ENCODE results near the gene SNIP1. TPM values are rescaled to one million over a fixed set of nuclear protein-coding genes. Genes with fewer than 3 reads are reported as not detected.
"Not testable (repeated sequence)": the region's sequence is repeated elsewhere in the genome, so short reads cannot be mapped to it uniquely, and the experiment has no call there.

SNIP1 gene
- total RNA-seq, result 12.5 TPM

DNA sequence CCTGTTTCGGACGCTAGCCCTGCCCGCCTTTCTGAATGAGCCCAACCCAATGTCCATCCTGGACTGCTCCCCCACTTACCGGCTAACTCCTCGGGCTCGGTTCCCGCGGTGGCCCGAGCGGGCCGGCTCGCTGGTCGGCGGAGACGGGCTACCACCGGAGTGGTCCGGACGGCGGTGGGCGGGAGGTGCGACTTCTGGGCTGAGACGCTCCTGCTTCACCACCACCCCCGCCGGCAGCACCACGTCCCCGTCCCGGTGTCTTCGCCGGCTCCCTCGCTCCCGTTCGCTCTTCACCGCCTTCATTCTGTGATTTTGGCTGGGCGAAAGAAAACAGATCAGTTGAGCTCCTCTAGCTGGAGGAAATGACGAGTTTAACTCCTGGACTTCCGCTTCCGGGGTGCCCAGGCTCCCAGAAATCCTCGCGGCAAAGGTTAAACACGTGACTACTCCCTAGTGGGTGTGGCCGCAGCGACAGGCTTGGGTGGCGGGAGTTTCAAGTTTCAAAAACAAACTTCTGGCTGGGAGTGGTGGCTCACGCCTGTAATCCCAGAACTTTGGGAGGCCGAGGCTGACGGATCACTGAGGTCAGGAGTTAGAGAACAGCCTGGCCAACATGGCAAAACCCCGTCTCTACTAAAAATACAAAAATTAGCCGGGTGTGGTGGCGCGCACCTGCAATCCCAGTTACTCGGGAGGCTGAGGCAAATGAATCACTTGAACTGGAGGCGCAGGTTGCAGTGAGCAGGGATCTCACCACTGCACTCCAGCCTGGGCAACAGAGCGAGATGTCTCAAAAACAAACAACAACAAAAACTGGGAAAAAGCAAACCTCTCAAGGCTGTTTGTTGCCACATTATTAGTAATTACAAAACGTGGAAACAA is at the start of gene SNIP1:
Gene SNIP1, minus strand, starts transcription at position 367 of the 882 bp plus-strand sequence. Its CDS starts 64 bp downstream, at position 303.
- H3K9me3 ChIP-seq (ENCODE audit: control insufficient read depth in 3 of 3, low read length in 3 of 3), result no peaks in the 10 kb centered on the region
- H3K4me3 ChIP-seq (ENCODE audit: low read length in 3 of 3), result peak within 1 kb of the TSS; percentile 83 to 96 (median 86)
- H3K27ac ChIP-seq (ENCODE audit: low read depth, low read length), result peak within 1 kb of the TSS; percentile 90
- H3K9ac ChIP-seq (ENCODE audit: low read depth in 1 of 3, low read length in 3 of 3), result peak within 1 kb of the TSS; percentile 91 to 97 (median 95)
- H3K36me3 ChIP-seq (ENCODE audit: control insufficient read depth in 3 of 3, insufficient read depth in 3 of 3, low read length in 3 of 3), result peaks cover 9 to 14% (median 14%) of the 10 kb centered on the region in 3 donors
- H3K27me3 ChIP-seq (ENCODE audit: control insufficient read depth in 3 of 3, insufficient read depth in 3 of 3, low read length in 3 of 3), result peaks cover 0 to 3% (median 0%) of the 10 kb centered on the region in 3 donors
- H3K4me1 ChIP-seq (ENCODE audit: control insufficient read depth in 3 of 3, insufficient read depth in 3 of 3, low read length in 3 of 3), result peaks cover 15 to 26% (median 23%) of the 10 kb centered on the region in 3 donors

DNA sequence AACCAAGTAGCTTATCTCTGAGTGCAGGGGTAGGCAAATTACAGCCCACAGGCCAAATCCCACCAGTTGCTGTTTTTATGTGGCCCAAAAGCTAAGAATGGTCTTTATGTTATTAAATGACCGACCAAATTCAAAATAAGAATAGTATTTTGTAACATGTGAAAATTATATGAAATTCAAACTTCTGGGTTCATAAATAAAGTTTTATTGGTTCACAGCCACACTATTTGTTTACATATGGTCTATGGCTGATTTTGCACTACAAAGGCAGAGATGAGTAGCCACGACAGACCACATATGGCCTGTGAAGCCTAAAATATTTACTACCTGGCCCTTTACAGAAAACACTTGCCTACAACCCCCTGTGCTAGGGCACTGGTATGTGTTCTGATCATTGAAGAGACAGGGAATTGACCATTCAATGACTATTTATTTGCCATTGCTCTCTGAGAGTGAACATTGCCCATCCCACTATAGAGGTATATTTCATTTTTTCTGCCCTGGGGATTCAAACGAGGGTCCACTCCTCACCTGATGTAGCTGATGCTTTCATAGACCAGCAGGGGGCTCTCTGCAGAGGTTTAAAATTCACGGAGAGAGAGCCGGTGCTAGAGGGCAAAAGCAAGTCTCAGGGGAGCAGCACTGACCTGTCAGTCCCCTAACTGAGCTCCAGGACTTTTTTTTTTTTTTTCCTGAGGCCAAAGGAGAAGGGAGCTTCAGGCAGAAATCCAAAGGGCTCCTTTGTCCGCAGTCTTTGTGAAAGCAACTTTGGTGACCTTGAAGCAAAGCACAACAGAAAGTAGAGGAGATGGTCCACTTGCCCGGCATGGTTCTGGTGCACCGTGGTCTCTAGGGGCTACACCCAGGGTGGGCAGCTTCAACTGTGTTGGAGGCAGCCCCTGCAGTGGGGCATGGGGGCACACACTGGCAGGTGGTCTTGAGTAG is 48.9 kb upstream of the SNIP1 start:
- Histone ChIP-seq H3K4me3 (ENCODE audit: low read length in 3 of 3) (no peak overlapping the region), H3K4me1 (ENCODE audit: control insufficient read depth in 3 of 3, insufficient read depth in 3 of 3, low read length in 3 of 3) (no peaks in the 10 kb centered on the region), H3K27me3 (ENCODE audit: control insufficient read depth in 3 of 3, insufficient read depth in 3 of 3, low read length in 3 of 3) (peaks cover 0 to 22% (median 14%) of the 10 kb centered on the region in 3 donors), H3K9me3 (ENCODE audit: control insufficient read depth in 3 of 3, low read length in 3 of 3) (no peaks in the 10 kb centered on the region), H3K27ac (ENCODE audit: low read depth, low read length) (no peak overlapping the region), H3K9ac (ENCODE audit: low read depth in 1 of 3, low read length in 3 of 3) (no peak overlapping the region), H3K36me3 (ENCODE audit: control insufficient read depth in 3 of 3, insufficient read depth in 3 of 3, low read length in 3 of 3) (no peaks in the 10 kb centered on the region)

- H3K9me3 ChIP-seq (ENCODE audit: control insufficient read depth in 3 of 3, low read length in 3 of 3), result no peaks in the 10 kb centered on the region
- H3K36me3 ChIP-seq (ENCODE audit: control insufficient read depth in 3 of 3, insufficient read depth in 3 of 3, low read length in 3 of 3), result no peaks in the 10 kb centered on the region
- no peak overlapping the region for H3K27ac ChIP-seq (ENCODE audit: low read depth, low read length)
- no peak overlapping the region for H3K4me3 ChIP-seq (ENCODE audit: low read length in 3 of 3)
- H3K9ac ChIP-seq (ENCODE audit: low read depth in 1 of 3, low read length in 3 of 3), result no peak overlapping the region
- peaks cover 0 to 14% (median 0%) of the 10 kb centered on the region in 3 donors for H3K27me3 ChIP-seq (ENCODE audit: control insufficient read depth in 3 of 3, insufficient read depth in 3 of 3, low read length in 3 of 3)
- H3K4me1 ChIP-seq (ENCODE audit: control insufficient read depth in 3 of 3, insufficient read depth in 3 of 3, low read length in 3 of 3), result peaks cover 0 to 2% (median 0%) of the 10 kb centered on the region in 3 donors
Observed at GRCh38 chr1:37601441-37601840, 47.3 kb upstream of the SNIP1 start.

DNA sequence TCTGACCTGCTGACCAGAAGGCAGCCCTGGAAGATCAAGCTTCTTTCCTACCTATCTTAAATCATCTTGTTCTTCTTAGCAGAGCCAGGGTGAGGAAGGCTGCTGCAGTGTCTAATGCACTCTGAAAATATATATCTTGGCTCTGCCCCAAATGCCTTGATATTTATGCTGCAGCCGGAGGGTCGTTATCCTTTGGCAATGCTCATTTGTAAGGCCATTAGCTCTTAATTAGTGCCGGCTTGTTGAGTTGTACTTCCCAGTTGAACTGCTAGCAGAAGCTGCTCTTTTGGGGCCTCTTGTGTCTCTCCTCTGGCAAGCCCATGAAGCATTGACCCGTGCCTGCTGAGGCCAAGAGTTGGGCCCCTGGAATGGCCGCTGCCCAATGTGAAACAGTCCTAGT is 45.8 kb upstream of the SNIP1 start:
- peaks cover 0 to 9% (median 0%) of the 10 kb centered on the region in 3 donors for H3K27me3 ChIP-seq (ENCODE audit: control insufficient read depth in 3 of 3, insufficient read depth in 3 of 3, low read length in 3 of 3)
- H3K4me3 ChIP-seq (ENCODE audit: low read length in 3 of 3), result no peak overlapping the region
- peaks cover 8 to 13% (median 9%) of the 10 kb centered on the region in 3 donors for H3K4me1 ChIP-seq (ENCODE audit: control insufficient read depth in 3 of 3, insufficient read depth in 3 of 3, low read length in 3 of 3)
- no peak overlapping the region for H3K27ac ChIP-seq (ENCODE audit: low read depth, low read length)
- H3K9me3 ChIP-seq (ENCODE audit: control insufficient read depth in 3 of 3, low read length in 3 of 3), result no peaks in the 10 kb centered on the region
- H3K36me3 ChIP-seq (ENCODE audit: control insufficient read depth in 3 of 3, insufficient read depth in 3 of 3, low read length in 3 of 3), result no peaks in the 10 kb centered on the region
- no peak overlapping the region for H3K9ac ChIP-seq (ENCODE audit: low read depth in 1 of 3, low read length in 3 of 3)

DNA sequence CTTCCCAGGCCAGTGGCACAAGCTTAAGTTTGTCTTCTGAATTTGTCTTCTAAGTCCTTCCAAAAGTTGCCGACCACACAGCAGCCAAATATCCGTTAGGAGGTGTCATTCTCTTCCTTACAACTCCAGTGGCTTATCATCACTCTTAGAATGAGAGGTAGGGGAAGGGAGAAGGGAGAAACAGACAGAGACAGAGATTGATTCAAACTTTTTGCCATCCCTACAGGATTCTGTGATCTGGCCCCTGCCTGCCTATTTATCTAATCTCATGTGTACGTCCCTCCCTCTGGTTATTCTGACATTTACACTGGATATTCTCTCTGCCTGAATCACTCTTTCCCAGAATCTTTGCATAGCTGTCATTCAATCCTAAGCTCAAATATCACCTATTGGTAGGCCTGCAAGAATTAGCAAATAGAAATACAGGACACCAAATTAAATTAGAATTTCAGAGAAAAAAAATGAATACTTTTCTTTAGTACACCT is 42.1 kb upstream of the SNIP1 start:
- H3K4me3 ChIP-seq (ENCODE audit: low read length in 3 of 3), result peak overlapping the region; percentile 79 to 100 (median 99)
- peaks cover 15 to 32% (median 15%) of the 10 kb centered on the region in 3 donors for H3K4me1 ChIP-seq (ENCODE audit: control insufficient read depth in 3 of 3, insufficient read depth in 3 of 3, low read length in 3 of 3)
- H3K36me3 ChIP-seq (ENCODE audit: control insufficient read depth in 3 of 3, insufficient read depth in 3 of 3, low read length in 3 of 3), result peaks cover 0 to 18% (median 18%) of the 10 kb centered on the region in 3 donors
- H3K9me3 ChIP-seq (ENCODE audit: control insufficient read depth in 3 of 3, low read length in 3 of 3), result no peaks in the 10 kb centered on the region
- no peaks in the 10 kb centered on the region for H3K27me3 ChIP-seq (ENCODE audit: control insufficient read depth in 3 of 3, insufficient read depth in 3 of 3, low read length in 3 of 3)
- H3K27ac ChIP-seq (ENCODE audit: low read depth, low read length), result peak overlapping the region; percentile 93
- peak overlapping the region; percentile 78 to 90 (median 85) for H3K9ac ChIP-seq (ENCODE audit: low read depth in 1 of 3, low read length in 3 of 3)

GRCh38 chr1:37595440-37596181 is 41.5 kb upstream of the SNIP1 start, which contains the start of gene GNL2:
TSS of gene GNL2 (minus strand) at chr1:37595937. CDS start at chr1:37595822, 115 bp downstream.
- no peaks in the 10 kb centered on the region for H3K9me3 ChIP-seq (ENCODE audit: control insufficient read depth in 3 of 3, low read length in 3 of 3)
- peaks cover 15 to 32% (median 15%) of the 10 kb centered on the region in 3 donors for H3K4me1 ChIP-seq (ENCODE audit: control insufficient read depth in 3 of 3, insufficient read depth in 3 of 3, low read length in 3 of 3)
- peaks cover 4 to 25% (median 24%) of the 10 kb centered on the region in 3 donors for H3K36me3 ChIP-seq (ENCODE audit: control insufficient read depth in 3 of 3, insufficient read depth in 3 of 3, low read length in 3 of 3)
- H3K27ac ChIP-seq (ENCODE audit: low read depth, low read length), result peak within 1 kb of the TSS; percentile 93
- peak within 1 kb of the TSS; percentile 99 to 100 (median 99) for H3K4me3 ChIP-seq (ENCODE audit: low read length in 3 of 3)
- H3K9ac ChIP-seq (ENCODE audit: low read depth in 1 of 3, low read length in 3 of 3), result peak within 1 kb of the TSS; percentile 90 to 97 (median 90)
- no peaks in the 10 kb centered on the region for H3K27me3 ChIP-seq (ENCODE audit: control insufficient read depth in 3 of 3, insufficient read depth in 3 of 3, low read length in 3 of 3)

- H3K4me1 ChIP-seq (ENCODE audit: control insufficient read depth in 3 of 3, insufficient read depth in 3 of 3, low read length in 3 of 3), result peaks cover 15 to 32% (median 15%) of the 10 kb centered on the region in 3 donors
- H3K27me3 ChIP-seq (ENCODE audit: control insufficient read depth in 3 of 3, insufficient read depth in 3 of 3, low read length in 3 of 3), result no peaks in the 10 kb centered on the region
- no peak overlapping the region for H3K9ac ChIP-seq (ENCODE audit: low read depth in 1 of 3, low read length in 3 of 3)
- H3K36me3 ChIP-seq (ENCODE audit: control insufficient read depth in 3 of 3, insufficient read depth in 3 of 3, low read length in 3 of 3), result peaks cover 12 to 40% (median 36%) of the 10 kb centered on the region in 3 donors
- no peak overlapping the region for H3K27ac ChIP-seq (ENCODE audit: low read depth, low read length)
- no peak overlapping the region for H3K4me3 ChIP-seq (ENCODE audit: low read length in 3 of 3)
- no peaks in the 10 kb centered on the region for H3K9me3 ChIP-seq (ENCODE audit: control insufficient read depth in 3 of 3, low read length in 3 of 3)
Observed at GRCh38 chr1:37593726-37594125, 39.6 kb upstream of the SNIP1 start.

DNA sequence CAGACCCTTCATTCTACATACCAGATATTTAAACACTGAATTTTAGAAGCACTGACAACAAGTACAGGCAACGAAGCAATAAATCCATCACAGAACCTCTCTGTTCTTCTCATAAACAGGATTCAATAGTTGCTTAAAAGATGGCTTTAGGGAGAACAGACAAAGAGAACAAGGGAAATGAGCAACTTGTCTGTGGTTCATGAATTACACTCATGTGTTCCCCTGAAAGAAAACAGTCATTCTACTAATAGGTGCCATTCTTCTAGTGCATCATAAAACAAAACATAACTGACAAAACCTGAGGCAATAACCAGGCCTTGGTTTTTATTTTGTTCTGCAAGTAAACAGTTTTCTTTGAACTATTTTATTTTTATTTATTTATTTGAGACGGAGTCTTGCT is 34.8 kb upstream of the SNIP1 start:
- no peak overlapping the region for H3K4me3 ChIP-seq (ENCODE audit: low read length in 3 of 3)
- H3K27me3 ChIP-seq (ENCODE audit: control insufficient read depth in 3 of 3, insufficient read depth in 3 of 3, low read length in 3 of 3), result no peaks in the 10 kb centered on the region
- H3K4me1 ChIP-seq (ENCODE audit: control insufficient read depth in 3 of 3, insufficient read depth in 3 of 3, low read length in 3 of 3), result peaks cover 0 to 9% (median 0%) of the 10 kb centered on the region in 3 donors
- peaks cover 24 to 60% (median 52%) of the 10 kb centered on the region in 3 donors for H3K36me3 ChIP-seq (ENCODE audit: control insufficient read depth in 3 of 3, insufficient read depth in 3 of 3, low read length in 3 of 3)
- H3K9ac ChIP-seq (ENCODE audit: low read depth in 1 of 3, low read length in 3 of 3), result no peak overlapping the region
- H3K27ac ChIP-seq (ENCODE audit: low read depth, low read length), result no peak overlapping the region
- H3K9me3 ChIP-seq (ENCODE audit: control insufficient read depth in 3 of 3, low read length in 3 of 3), result no peaks in the 10 kb centered on the region

- not testable (repeated sequence) for H3K9me3 ChIP-seq (ENCODE audit: control insufficient read depth in 3 of 3, low read length in 3 of 3); H3K27me3 ChIP-seq (ENCODE audit: control insufficient read depth in 3 of 3, insufficient read depth in 3 of 3, low read length in 3 of 3); H3K4me3 ChIP-seq (ENCODE audit: low read length in 3 of 3); H3K4me1 ChIP-seq (ENCODE audit: control insufficient read depth in 3 of 3, insufficient read depth in 3 of 3, low read length in 3 of 3); H3K9ac ChIP-seq (ENCODE audit: low read depth in 1 of 3, low read length in 3 of 3); H3K27ac ChIP-seq (ENCODE audit: low read depth, low read length)
- peaks cover 35 to 53% (median 51%) of the 10 kb centered on the region in 3 donors for H3K36me3 ChIP-seq (ENCODE audit: control insufficient read depth in 3 of 3, insufficient read depth in 3 of 3, low read length in 3 of 3)
Observed at GRCh38 chr1:37584544-37584943, 30.5 kb upstream of the SNIP1 start.

All from skeletal muscle tissue (tissue), 4 donors.